HG03460 (cell line): ENCODE data around the gene SULT2B1.
"Not testable (repeated sequence)": the region's sequence is repeated elsewhere in the genome, so short reads cannot be mapped to it uniquely, and the experiment has no call there.

ENCODE experiments used
- ATAC-seq: cut with Tn5 transposase; IDR thresholded peaks from one replicate; pipeline ENCODE4 v1.9.1; 2021; ENCODE audit not compliant: unreplicated experiment

The SULT2B1 gene

GRCh38 chr19:48551437-48552302 is at the start of gene SULT2B1:
Gene SULT2B1 (plus strand): TSS chr19:48552172. CDS start chr19:48552253, 81 bp downstream.
- no peak for ATAC-seq

- ATAC-seq, result no peak
These were observed 49.5 kb upstream of the SULT2B1 start for GRCh38 chr19:48502350-48503018.

GRCh38 chr19:48506138-48506733 is 45.7 kb upstream of the SULT2B1 start:
- no peak for ATAC-seq

- ATAC-seq, result no peak
These were observed 44.0 kb upstream of the SULT2B1 start for GRCh38 chr19:48507911-48508439.

GRCh38 chr19:48508729-48509411 is 43.1 kb upstream of the SULT2B1 start:
- ATAC-seq, result no peak

GRCh38 chr19:48509467-48510194 is 42.3 kb upstream of the SULT2B1 start:
- no peak for ATAC-seq

GRCh38 chr19:48510421-48511268 is 41.3 kb upstream of the SULT2B1 start:
- ATAC-seq, result no peak

GRCh38 chr19:48511321-48511731 is 40.6 kb upstream of the SULT2B1 start:
- ATAC-seq, result no peak

- ATAC-seq, result no peak
These were observed 40.0 kb upstream of the SULT2B1 start, which contains the start of gene LMTK3 for GRCh38 chr19:48511800-48512503. Gene LMTK3 (minus strand): TSS chr19:48511835. CDS start chr19:48511576, 259 bp downstream.

GRCh38 chr19:48512504-48513288 is 39.3 kb upstream of the SULT2B1 start:
- no peak for ATAC-seq

- peak; percentile 54 for ATAC-seq
These were observed 38.5 kb upstream of the SULT2B1 start for GRCh38 chr19:48513289-48514122.

- ATAC-seq, result no peak
These were observed 37.9 kb upstream of the SULT2B1 start for GRCh38 chr19:48514123-48514458.

GRCh38 chr19:48516536-48516935 is 35.4 kb upstream of the SULT2B1 start:
- no peak for ATAC-seq

- no peak for ATAC-seq
These were observed 33.8 kb upstream of the SULT2B1 start for GRCh38 chr19:48518207-48518606.

- ATAC-seq, result not testable (repeated sequence)
These were observed 32.5 kb upstream of the SULT2B1 start for GRCh38 chr19:48519426-48519825.

- ATAC-seq, result no peak
These were observed 31.8 kb upstream of the SULT2B1 start for GRCh38 chr19:48520134-48520533.

GRCh38 chr19:48524221-48524620 is 27.8 kb upstream of the SULT2B1 start:
- no peak for ATAC-seq
